GM12865 (cell line): ENCODE results near the gene CACNA1B.

Experiments
- DNase-seq: peaks from one replicate; pipeline ENCODE4 v3.0.0; 2010; ENCODE audit warnings: low read depth
- H3K4me3 ChIP-seq: 2 replicates; pipeline ENCODE4 v1.5.1; 2011; ENCODE audit warnings: mild to moderate bottlenecking, low read depth, low read length, control low read depth
- TF ChIP-seq, protein P1 (sequence below): IDR thresholded peaks from 2 replicates; pipeline ENCODE4 v1.5.1; 2011; ENCODE audit warnings: low read length, control low read depth, low read depth, inconsistent platforms; ENCODE audit not compliant: insufficient read depth; ENCODE audit errors: missing control alignments

CACNA1B gene

DNA sequence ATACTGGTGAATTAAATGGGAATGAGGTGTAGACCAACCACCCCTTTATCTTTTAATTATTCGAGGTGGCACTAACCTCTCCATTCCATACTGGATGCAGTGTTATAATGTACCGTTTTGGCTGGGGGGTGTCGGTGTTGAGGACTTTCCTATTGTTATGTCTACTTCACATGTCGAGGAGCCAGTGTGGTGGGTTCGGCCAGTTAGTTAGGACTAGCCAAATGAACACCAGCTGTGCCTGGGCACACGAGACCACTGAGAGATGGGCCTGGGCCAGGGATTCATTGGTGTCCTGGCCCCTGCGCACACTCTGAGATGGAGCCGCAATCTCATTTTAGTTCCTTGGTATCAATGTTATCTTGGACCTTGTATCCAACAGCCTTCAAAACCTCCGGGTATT, 186.2 kb downstream of the CACNA1B start:
- no peak for DNase-seq
- TF ChIP-seq, protein P1, sequence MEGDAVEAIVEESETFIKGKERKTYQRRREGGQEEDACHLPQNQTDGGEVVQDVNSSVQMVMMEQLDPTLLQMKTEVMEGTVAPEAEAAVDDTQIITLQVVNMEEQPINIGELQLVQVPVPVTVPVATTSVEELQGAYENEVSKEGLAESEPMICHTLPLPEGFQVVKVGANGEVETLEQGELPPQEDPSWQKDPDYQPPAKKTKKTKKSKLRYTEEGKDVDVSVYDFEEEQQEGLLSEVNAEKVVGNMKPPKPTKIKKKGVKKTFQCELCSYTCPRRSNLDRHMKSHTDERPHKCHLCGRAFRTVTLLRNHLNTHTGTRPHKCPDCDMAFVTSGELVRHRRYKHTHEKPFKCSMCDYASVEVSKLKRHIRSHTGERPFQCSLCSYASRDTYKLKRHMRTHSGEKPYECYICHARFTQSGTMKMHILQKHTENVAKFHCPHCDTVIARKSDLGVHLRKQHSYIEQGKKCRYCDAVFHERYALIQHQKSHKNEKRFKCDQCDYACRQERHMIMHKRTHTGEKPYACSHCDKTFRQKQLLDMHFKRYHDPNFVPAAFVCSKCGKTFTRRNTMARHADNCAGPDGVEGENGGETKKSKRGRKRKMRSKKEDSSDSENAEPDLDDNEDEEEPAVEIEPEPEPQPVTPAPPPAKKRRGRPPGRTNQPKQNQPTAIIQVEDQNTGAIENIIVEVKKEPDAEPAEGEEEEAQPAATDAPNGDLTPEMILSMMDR: no peak
- H3K4me3 ChIP-seq: no peak overlapping the region

- TF ChIP-seq, protein P1: no peak
- DNase-seq: no peak
- no peak overlapping the region for H3K4me3 ChIP-seq
These were observed 187.0 kb downstream of the CACNA1B start for GRCh38 chr9:138064547-138064946.

DNA sequence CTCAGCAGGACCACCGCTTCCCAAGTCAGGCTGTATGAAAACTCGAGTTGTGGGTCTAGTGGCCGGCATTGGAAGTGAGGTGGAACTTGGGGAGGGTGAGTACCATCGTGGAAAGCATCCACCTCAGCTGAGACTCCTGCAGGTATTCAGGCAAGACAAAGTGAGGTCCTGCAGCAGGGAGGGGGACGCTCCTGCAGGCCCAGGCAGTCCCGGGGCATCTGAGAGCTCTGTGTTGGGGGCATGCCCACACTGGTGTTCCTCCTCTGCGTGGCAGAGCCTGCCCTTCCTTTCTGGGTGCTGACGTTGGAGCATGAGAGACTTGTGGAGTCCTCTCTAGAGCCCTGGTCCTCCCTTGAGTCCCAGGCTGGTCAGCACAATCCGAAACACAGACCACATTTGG, 187.7 kb downstream of the CACNA1B start:
- no peak for DNase-seq
- no peak overlapping the region for H3K4me3 ChIP-seq
- TF ChIP-seq, protein P1: no peak

- TF ChIP-seq, protein P1: no peak
- DNase-seq: no peak
- H3K4me3 ChIP-seq: no peak overlapping the region
These were observed 188.5 kb downstream of the CACNA1B start for GRCh38 chr9:138066049-138066448.

- no peak overlapping the region for H3K4me3 ChIP-seq
- TF ChIP-seq, protein P1: no peak
- DNase-seq: no peak
These were observed 190.2 kb downstream of the CACNA1B start for GRCh38 chr9:138067613-138068367.

DNA sequence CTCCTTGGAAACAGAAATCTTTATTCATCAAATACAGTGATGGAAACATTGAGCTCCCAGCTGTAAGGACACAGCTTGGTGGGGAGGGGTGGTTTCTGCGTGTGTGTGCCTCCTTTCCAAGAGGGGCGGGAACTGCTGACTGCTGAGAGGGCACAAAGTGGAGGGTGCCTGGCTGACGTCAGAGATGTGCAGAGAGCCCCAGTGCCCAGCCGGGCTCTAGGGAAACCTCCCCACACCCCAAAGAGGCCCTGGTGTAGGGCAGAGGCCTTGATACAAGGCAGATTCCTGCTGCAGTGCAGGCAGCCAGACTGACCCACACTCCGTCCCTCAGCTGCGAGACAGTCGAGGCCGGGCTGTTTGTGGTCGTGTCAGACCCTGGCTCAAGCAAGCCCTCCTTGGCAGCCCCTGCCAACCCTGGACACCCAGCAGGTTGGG, 191.0 kb downstream of the CACNA1B start:
- H3K4me3 ChIP-seq: no peak overlapping the region
- DNase-seq: no peak
- TF ChIP-seq, protein P1: no peak
